Measurements from ENCODE around the gene MGAT5.

- TF ChIP-seq CTCF (IDR thresholded peaks at IDR 0.05) = no peak
- TF ChIP-seq POLR2A (IDR thresholded peaks at IDR 0.05) = no peak
Observed at GRCh38 chr2:134449751-134450513, 196.1 kb downstream of the MGAT5 start.
